ENCODE measurements around the gene KIAA0586.
"Not testable (repeated sequence)": the region's sequence is repeated elsewhere in the genome, so short reads cannot be mapped to it uniquely, and the experiment has no call there.

Gene KIAA0586

GRCh38 chr14:58464652-58465051 lies 37.1 kb downstream of the KIAA0586 start:
- H3K4me3 ChIP-seq (ENCODE audit: low read depth, low read length) = no peak overlapping the region
- no peak for TF ChIP-seq CTCF (IDR thresholded peaks at IDR 0.05; ENCODE audit: low read depth, low read length)

GRCh38 chr14:58465421-58465820 lies 37.9 kb downstream of the KIAA0586 start:
- H3K4me3 ChIP-seq (ENCODE audit: low read depth, low read length) = no peak overlapping the region
- no peak for TF ChIP-seq CTCF (IDR thresholded peaks at IDR 0.05; ENCODE audit: low read depth, low read length)

- no peak overlapping the region for H3K4me3 ChIP-seq (ENCODE audit: low read depth, low read length)
- TF ChIP-seq CTCF (IDR thresholded peaks at IDR 0.05; ENCODE audit: low read depth, low read length) = no peak
These were observed 38.9 kb downstream of the KIAA0586 start for GRCh38 chr14:58466459-58466858.

GRCh38 chr14:58467575-58467974 lies 40.1 kb downstream of the KIAA0586 start:
- TF ChIP-seq CTCF (IDR thresholded peaks at IDR 0.05; ENCODE audit: low read depth, low read length) = no peak
- no peak overlapping the region for H3K4me3 ChIP-seq (ENCODE audit: low read depth, low read length)

GRCh38 chr14:58469309-58469708 lies 41.8 kb downstream of the KIAA0586 start:
- TF ChIP-seq CTCF (IDR thresholded peaks at IDR 0.05; ENCODE audit: low read depth, low read length) = no peak

GRCh38 chr14:58476320-58476719 lies 48.8 kb downstream of the KIAA0586 start:
- no peak overlapping the region for H3K4me3 ChIP-seq (ENCODE audit: low read depth, low read length)
- TF ChIP-seq CTCF (IDR thresholded peaks at IDR 0.05; ENCODE audit: low read depth, low read length) = no peak

More at GRCh38 chr14:58469309-58469708, 41.8 kb downstream of the KIAA0586 start:
- H3K4me3 ChIP-seq (ENCODE audit: low read depth, low read length) = no peak overlapping the region

GRCh38 chr14:58477653-58478052 lies 50.1 kb downstream of the KIAA0586 start:
- H3K4me3 ChIP-seq (ENCODE audit: low read depth, low read length) = no peak overlapping the region
- no peak for TF ChIP-seq CTCF (IDR thresholded peaks at IDR 0.05; ENCODE audit: low read depth, low read length)

GRCh38 chr14:58478329-58478728 lies 50.8 kb downstream of the KIAA0586 start:
- not testable (repeated sequence) for H3K4me3 ChIP-seq (ENCODE audit: low read depth, low read length)

Measured in WI38 (cell line).